ENCODE results near the gene KRABD2.
A peak's percentile ranks its signal among the peaks of the same experiment; 100 is the strongest.
"Not testable (repeated sequence)": the region's sequence is repeated elsewhere in the genome, so short reads cannot be mapped to it uniquely, and the experiment has no call there.

KRABD2 gene

GRCh38 chr17:8401107-8401506 lies 24.6 kb upstream of the KRABD2 start:
- DNase-seq (ENCODE audit: extremely low spot score, unreplicated experiment), result no peak
- Mint-ChIP-seq H3K4me3 (ENCODE audit: unreplicated experiment) (no peak overlapping the region), H3K27ac (ENCODE audit: unreplicated experiment) (no peak overlapping the region), H3K27me3 (ENCODE audit: unreplicated experiment) (peaks cover 46% of the 10 kb centered on the region), H3K9me3 (ENCODE audit: unreplicated experiment) (no peaks in the 10 kb centered on the region), H3K4me1 (ENCODE audit: unreplicated experiment) (no peaks in the 10 kb centered on the region), H3K36me3 (ENCODE audit: unreplicated experiment) (no peaks in the 10 kb centered on the region)
- no peak for TF ChIP-seq CTCF (IDR thresholded peaks at IDR 0.05)

- Mint-ChIP-seq H3K36me3 (ENCODE audit: unreplicated experiment) (no peaks in the 10 kb centered on the region), H3K9me3 (ENCODE audit: unreplicated experiment) (no peaks in the 10 kb centered on the region), H3K4me1 (ENCODE audit: unreplicated experiment) (no peaks in the 10 kb centered on the region), H3K27me3 (ENCODE audit: unreplicated experiment) (peaks cover 66% of the 10 kb centered on the region), H3K27ac (ENCODE audit: unreplicated experiment) (no peak overlapping the region), H3K4me3 (ENCODE audit: unreplicated experiment) (no peak overlapping the region)
- no peak for TF ChIP-seq CTCF (IDR thresholded peaks at IDR 0.05)
- DNase-seq (ENCODE audit: extremely low spot score, unreplicated experiment), result peak; percentile 54
Observed at GRCh38 chr17:8398980-8399379, 22.5 kb upstream of the KRABD2 start.

GRCh38 chr17:8397636-8398035 lies 21.1 kb upstream of the KRABD2 start, which contains the start of gene RNF222:
RNF222 (minus strand) TSS chr17:8397827; CDS start chr17:8393461, 4,366 bp downstream.
- Mint-ChIP-seq H3K27me3 (ENCODE audit: unreplicated experiment) (peaks cover 60% of the 10 kb centered on the region), H3K4me1 (ENCODE audit: unreplicated experiment) (peaks cover 2% of the 10 kb centered on the region)

GRCh38 chr17:8394497-8394896 lies 18.0 kb upstream of the KRABD2 start:
- H3K4me1 Mint-ChIP-seq (ENCODE audit: unreplicated experiment); H3K4me3 Mint-ChIP-seq (ENCODE audit: unreplicated experiment); H3K27ac Mint-ChIP-seq (ENCODE audit: unreplicated experiment); DNase-seq (ENCODE audit: extremely low spot score, unreplicated experiment); H3K36me3 Mint-ChIP-seq (ENCODE audit: unreplicated experiment); H3K9me3 Mint-ChIP-seq (ENCODE audit: unreplicated experiment): not testable (repeated sequence)
- peaks cover 41% of the 10 kb centered on the region for H3K27me3 Mint-ChIP-seq (ENCODE audit: unreplicated experiment)

More at GRCh38 chr17:8397636-8398035, 21.1 kb upstream of the KRABD2 start, which contains the start of gene RNF222:
- DNase-seq (ENCODE audit: extremely low spot score, unreplicated experiment), result no peak
- TF ChIP-seq CTCF (IDR thresholded peaks at IDR 0.05), result no peak
- no peaks in the 10 kb centered on the region for H3K9me3 Mint-ChIP-seq (ENCODE audit: unreplicated experiment)
- no peak within 1 kb of the TSS for H3K4me3 Mint-ChIP-seq (ENCODE audit: unreplicated experiment)
- no peaks in the 10 kb centered on the region for H3K36me3 Mint-ChIP-seq (ENCODE audit: unreplicated experiment)
- no peak within 1 kb of the TSS for H3K27ac Mint-ChIP-seq (ENCODE audit: unreplicated experiment)

- no peak overlapping the region for H3K27ac Mint-ChIP-seq (ENCODE audit: unreplicated experiment)
- H3K9me3 Mint-ChIP-seq (ENCODE audit: unreplicated experiment), result no peaks in the 10 kb centered on the region
- DNase-seq (ENCODE audit: extremely low spot score, unreplicated experiment), result no peak
- no peak for TF ChIP-seq CTCF (IDR thresholded peaks at IDR 0.05)
- H3K4me1 Mint-ChIP-seq (ENCODE audit: unreplicated experiment), result peaks cover 5% of the 10 kb centered on the region
- H3K27me3 Mint-ChIP-seq (ENCODE audit: unreplicated experiment), result peaks cover 40% of the 10 kb centered on the region
- H3K4me3 Mint-ChIP-seq (ENCODE audit: unreplicated experiment), result no peak overlapping the region
- H3K36me3 Mint-ChIP-seq (ENCODE audit: unreplicated experiment), result no peaks in the 10 kb centered on the region
Observed at GRCh38 chr17:8393470-8394231, 17.1 kb upstream of the KRABD2 start.
